NCI-H510A treated with DMSO at 0.1 percent for 48 hours (cell line): Measurements from ENCODE around the gene FILIP1.
A peak's percentile ranks its signal among the peaks of the same experiment; 100 is the strongest.
"Not testable (repeated sequence)": the region's sequence is repeated elsewhere in the genome, so short reads cannot be mapped to it uniquely, and the experiment has no call there.

Experiments
- DNase-seq: peaks from one replicate; lab custom pipeline; 2025; lab: John Stamatoyannopoulos, UW

The FILIP1 gene

DNA sequence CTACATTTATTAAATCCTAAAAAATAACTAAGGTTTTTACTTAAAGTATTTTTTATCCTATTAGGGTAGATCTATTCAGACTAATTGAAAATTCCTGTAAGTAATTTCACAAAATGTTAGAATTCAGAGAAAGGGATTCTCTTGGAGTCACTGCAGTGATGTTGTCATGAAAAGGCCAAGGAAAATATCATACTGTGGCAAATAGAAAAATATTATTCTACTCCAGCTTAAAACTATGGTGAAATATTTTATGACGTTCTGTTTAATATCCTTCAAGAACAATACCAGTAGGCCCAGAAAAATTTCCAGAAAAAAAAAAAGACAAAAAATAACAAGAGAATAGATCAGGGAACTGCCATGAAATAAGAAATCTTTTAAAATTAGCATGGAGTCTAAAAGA is 73.6 kb downstream of the FILIP1 start:
- no peak for DNase-seq

DNA sequence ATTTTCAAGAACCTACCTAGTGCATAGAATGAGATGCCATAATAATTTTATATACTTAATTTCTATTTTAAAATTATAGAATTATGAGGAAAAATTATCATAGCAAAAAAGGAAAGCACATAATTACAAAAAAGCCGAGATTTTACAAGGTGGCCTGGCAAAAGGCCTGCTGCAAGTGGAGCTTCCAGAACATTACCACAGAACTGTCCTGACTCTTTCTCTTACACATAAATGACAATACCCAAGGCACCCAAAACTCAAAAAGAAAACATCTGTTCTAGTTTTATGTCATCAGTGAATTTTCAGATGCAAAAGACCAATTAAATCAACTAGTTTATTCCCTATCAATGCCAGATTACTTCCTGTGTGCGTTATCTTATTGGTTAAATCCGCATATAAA is 74.2 kb downstream of the FILIP1 start:
- no peak for DNase-seq

DNA sequence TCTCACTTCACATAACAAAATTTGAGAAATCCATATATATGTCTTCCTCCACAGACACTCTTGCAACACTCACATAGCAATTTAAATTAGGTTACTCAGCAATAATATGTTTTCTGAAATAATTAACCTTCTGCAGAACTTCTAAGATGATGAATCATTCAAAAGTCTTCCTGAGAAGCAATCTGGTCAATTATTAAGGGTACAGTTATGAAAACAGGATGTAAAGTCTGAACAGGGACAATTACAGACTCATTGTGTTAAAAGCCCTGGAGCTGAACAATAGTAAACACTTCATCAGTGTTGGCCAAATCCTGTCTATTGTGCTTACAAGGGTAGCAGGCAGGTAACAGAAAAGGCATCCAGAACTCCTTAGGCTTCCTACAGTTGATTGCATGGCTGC is 75.4 kb downstream of the FILIP1 start:
- DNase-seq: peak; percentile 8

DNA sequence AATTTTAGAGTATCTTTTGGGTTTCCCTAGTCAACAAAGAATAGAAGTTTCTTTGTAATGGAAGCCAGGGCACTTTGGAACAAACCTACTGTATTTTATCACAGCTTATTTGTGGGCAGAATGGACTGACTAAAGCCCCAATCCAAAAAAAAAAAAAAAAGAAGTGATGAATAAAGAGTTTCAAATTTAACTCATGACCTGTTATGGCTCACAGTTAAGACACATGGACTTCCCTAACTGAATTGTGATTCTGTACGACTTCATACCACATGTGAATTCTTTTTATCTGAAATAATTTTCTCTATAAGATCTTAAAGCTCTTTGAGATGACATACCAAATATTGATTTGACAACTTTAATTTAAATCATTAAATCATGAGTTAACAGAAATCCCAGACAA is 77.2 kb downstream of the FILIP1 start:
- no peak for DNase-seq

DNA sequence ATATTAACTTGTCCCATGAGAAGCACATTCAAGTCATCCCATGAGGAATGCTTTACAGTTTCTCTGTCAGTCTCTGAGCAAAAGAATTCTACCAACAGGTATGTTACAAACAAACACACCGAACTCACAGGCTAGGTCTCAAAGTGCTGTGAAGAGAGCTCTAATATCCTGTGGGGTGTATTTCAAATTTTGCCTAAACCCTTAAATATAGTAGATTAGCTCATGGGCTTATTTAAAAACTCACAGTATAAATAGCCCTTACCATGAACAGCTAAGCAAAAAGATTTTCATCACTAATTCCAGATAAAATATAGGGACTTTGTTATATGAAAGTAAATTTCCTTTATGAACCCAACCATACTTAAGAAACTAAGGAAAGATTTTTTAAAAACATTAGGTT is 77.8 kb downstream of the FILIP1 start:
- DNase-seq: no peak

DNA sequence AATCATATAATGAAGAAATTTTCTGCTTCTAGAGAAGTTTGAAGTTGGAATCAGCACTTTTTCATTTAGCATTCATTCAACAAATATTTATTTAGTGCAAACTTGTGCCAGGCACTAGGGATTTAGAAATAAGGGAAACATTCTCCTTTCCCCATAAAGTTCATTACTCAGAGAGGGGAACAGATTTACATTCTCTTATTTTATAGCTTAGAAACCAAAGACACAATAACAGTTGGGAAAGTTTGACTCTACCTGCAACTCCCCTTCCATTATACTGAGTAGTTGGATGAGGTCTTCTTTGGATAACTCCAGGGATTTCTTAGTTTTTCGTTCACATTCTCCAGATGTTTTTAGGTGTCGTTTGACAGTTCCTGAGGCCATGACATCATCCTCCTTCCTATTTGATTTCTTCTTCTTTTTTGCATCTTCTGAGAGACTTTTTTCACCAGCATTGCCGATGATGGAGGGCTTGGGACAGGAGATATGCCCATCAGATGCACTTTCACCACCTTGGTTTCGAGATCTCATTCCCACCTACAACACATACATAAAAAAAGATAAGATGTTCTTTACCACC is 79.1 kb downstream of the FILIP1 start:
- DNase-seq: no peak

GRCh38 chr6:75412969-75413662 is 80.5 kb downstream of the FILIP1 start:
- DNase-seq: no peak

GRCh38 chr6:75410564-75410963 is 83.0 kb downstream of the FILIP1 start:
- not testable (repeated sequence) for DNase-seq

- DNase-seq: no peak
Measured at GRCh38 chr6:75409928-75410327, 83.7 kb downstream of the FILIP1 start.

- DNase-seq: no peak
Measured at GRCh38 chr6:75409286-75409685, 84.3 kb downstream of the FILIP1 start.

GRCh38 chr6:75403563-75404080 is 90.0 kb downstream of the FILIP1 start:
- no peak for DNase-seq

- no peak for DNase-seq
Measured at GRCh38 chr6:75402296-75402695, 91.3 kb downstream of the FILIP1 start.

GRCh38 chr6:75397656-75398465 is 95.7 kb downstream of the FILIP1 start:
- DNase-seq: no peak

DNA sequence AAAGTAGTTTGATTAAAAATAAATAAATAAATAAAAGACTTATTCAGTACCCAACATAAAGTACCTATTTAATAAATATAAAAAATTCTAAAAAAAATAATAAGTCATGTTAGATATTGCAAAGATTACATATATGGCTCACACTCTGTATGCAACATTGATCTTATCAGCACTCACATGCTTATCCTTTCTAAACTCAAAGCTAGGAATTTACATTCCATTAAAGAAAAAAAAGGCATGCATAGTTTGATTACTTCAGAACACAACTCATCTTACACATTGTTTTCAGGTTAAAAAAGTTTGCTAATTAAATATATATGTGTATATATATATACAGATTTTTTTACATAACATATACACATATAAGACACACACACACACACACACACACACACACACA is 96.4 kb downstream of the FILIP1 start:
- no peak for DNase-seq

DNA sequence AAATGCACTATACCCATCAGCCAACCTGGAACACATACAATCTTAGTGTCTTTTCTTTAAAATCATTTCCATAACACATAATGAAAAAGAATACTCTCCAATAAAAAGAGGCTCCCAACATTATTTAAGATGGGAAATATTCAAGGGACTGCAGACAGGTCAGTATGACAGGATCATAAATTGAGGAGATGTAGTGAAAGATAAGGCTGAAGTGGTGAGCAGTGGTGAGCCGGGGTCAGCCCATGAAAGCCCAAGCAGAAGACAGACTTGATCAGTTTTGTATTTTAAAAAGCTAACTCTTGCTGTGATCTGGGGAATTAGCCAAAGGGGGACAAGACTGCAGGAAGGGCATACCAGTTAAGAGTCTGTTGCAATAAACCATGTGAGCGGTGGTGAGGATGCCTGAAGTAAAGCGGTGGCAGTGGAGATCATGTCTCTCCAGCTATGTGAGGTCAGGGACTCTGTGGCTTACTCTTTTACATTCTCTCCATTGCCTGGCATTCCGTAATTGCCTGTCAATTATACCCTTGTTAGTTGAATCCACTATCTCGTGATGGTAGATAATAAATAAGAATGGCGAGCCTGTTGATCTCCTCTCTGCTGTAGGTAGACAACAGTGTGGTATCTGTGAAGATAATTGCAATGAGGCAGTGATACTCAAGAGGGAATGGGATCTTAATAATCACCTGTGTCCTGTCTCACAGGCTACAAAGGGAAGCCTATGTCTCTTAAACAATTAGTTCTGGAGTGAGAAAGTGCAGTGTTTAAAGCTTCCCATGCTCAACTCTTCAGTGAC is 97.4 kb downstream of the FILIP1 start:
- DNase-seq: no peak

DNA sequence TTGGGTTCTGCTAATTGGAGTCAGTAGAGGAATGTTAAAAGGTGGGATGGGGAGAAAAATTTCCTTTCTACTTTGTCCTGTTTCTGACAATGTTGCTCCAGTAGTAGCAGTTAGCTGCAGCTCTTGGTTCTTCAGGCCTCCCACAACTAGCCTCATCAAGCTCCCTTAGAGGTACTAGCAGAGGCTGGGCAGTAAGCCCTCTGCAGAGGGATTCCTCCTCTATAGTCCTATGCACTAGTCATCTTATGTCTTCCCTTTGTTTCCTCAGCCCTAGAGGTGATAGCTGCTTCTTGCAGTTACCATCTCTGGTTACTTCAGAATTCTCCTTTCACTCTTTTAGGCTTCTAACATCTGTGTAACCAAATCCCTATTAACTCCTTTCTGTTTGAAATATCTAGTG is 99.8 kb downstream of the FILIP1 start:
- no peak for DNase-seq

DNA sequence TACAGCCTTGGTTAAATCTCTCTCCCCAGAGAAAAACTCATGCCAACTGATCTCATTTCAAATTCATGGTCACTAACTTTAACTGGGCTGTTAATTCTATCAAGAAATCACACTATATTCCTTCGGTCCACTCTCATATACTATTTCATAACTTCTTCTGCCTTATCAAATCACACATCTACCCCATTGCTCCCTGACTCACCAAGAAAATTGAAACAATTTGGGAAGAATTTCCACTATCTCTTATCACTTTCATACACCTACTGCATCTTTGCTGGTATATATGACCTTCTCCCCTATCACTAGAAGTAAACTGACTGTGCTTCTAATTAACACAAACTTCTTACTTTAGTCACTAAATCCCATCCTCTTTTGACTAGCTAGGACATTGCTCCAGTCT is 102.3 kb downstream of the FILIP1 start:
- no peak for DNase-seq

DNA sequence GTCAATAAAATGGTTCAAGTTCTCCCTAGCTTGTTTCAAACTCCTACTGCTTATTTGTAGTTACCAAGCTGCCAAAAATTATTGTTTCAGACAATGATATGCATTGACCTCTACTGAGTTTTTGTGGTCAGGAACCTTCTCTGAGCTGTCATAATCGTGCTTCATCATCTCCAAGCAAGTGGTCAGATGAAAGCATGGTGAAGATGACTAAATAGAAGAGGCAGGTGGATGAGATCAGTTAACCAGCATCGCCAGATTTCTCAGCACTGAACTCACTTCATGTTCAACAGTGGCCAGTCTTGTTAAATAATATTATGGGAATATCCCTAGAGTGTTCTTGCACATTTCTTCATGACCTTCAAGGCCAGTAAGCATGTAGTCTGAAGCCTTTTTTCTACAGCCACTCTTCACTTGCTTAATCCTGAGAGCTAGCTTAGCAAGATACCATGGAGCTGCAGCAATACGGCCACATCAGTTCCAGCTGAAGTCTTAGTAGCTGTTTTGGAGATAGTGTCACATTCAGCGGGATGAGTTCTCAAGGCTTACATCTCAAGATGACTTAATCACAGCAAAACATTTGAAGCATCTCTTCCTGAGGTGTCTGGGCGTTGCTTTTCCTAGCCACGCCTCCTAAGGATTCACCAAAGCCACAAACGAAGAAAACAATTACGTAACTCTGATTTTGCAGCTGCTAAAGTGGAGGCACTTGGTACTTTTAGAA is 107.4 kb downstream of the FILIP1 start:
- no peak for DNase-seq

GRCh38 chr6:75384116-75384515 is 109.5 kb downstream of the FILIP1 start:
- no peak for DNase-seq

DNA sequence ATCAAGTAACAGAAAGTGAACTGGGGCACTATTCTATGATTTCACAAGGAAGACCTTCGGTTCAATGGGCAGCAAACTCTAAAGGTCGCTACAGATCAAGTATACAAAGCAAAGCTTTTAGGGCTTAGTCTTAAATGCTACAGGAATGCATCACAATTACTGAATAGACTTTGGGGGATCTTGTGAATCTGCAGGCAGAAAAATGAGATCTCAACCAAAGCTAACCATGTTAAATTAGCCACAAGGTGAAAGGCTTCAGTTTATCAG is 111.0 kb downstream of the FILIP1 start:
- no peak for DNase-seq

DNA sequence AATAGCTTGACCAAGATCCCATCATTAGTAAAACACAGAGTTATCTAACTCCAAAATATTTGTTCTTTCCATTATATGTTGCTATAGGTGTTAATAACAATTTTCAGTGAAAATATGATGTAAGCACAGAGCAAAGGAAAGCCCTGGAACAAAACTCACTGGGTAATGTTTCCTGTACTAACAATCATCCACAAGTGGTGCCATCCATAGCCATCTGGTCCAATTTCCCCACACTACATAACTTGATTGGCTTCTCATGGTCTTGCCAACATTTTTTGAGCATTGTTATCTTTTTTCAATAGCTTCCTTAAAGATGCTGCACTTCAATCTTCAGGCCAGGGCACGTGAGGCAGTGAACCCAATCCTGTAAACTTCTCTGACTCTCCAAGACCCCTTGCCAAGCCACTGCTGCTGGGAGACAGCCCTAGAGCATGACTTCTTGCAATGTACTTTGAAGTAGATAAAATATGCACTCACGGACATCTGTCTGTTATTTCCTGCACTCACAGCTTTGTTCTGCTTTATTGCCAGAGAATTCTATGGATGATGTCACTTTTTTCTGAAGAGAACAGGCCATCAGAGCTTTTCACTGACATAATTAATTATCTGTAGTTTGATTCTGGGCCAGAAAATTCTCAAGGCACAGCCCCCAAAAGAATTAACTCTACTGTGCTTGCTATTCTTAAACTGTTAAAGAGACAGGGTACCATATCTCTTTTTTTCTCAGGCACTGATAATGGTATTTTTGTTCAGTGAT is 111.5 kb downstream of the FILIP1 start:
- no peak for DNase-seq
